GM21390 (cell line): Measurements from ENCODE around the gene LRRC4B.

Source experiments
- ATAC-seq: cut with Tn5 transposase; IDR thresholded peaks from one replicate; pipeline ENCODE4 v1.9.1; 2021; ENCODE audit not compliant: unreplicated experiment

The LRRC4B gene

GRCh38 chr19:50467566-50467965 lies 100.7 kb downstream of the LRRC4B start:
- ATAC-seq: no peak
